Gastroesophageal sphincter (tissue), 4 donors: ENCODE results near the gene SRRT. TPM values are rescaled to one million over a fixed set of nuclear protein-coding genes. Genes with fewer than 3 reads are reported as not detected.

Experiments
- ATAC-seq: fragments of 150-250 bp; one replicate; pipeline ENCODE4 v1.9.1; 2016; ENCODE audit warnings: mild to moderate bottlenecking, moderate library complexity
- H3K27ac ChIP-seq, 4 donors: fragments of 200-600 bp; sonication (generic) in 3 of 4; 1 replicate in 3 of 4; 2 replicates in 1 of 4; pipeline ENCODE4 v1.5.1; 2016 to 2019
- H3K27me3 ChIP-seq: fragments of 200-600 bp; sonication (generic); one replicate; pipeline ENCODE4 v1.5.1; 2019
- H3K36me3 ChIP-seq, 2 donors: fragments of 200-600 bp; sonication (generic); one replicate each; pipeline ENCODE4 v1.5.1; 2019; ENCODE audit warnings: control low read depth in 1 of 2
- H3K4me1 ChIP-seq, 3 donors: fragments of 200-600 bp; sonication (generic); 1 replicate in 2 of 3; 2 replicates in 1 of 3; pipeline ENCODE4 v1.5.1; 2016 to 2019; ENCODE audit warnings: control low read depth in 2 of 3
- H3K4me3 ChIP-seq, 2 donors: fragments of 200-600 bp; sonication (generic); one replicate each; pipeline ENCODE4 v1.5.1; 2019; ENCODE audit warnings: mild to moderate bottlenecking in 1 of 2, moderate library complexity in 1 of 2
- H3K9me3 ChIP-seq, 3 donors: fragments of 200-600 bp; sonication (generic); one replicate each; pipeline ENCODE4 v1.5.1; 2017 to 2019; ENCODE audit warnings: control low read depth in 2 of 3
- CTCF ChIP-seq, 4 experiments: fragments of 200-600 bp in 2 of 4; fragments of 450-650 bp in 2 of 4; sonication (generic) in 1 of 4; IDR thresholded peaks; one replicate each; pipeline ENCODE4 v1.5.1; 2017 to 2019; ENCODE audit warnings: antibody characterized with exemption in 4 of 4, mild to moderate bottlenecking in 2 of 4, moderate library complexity in 2 of 4
- EP300 ChIP-seq: sonication (generic); formaldehyde crosslinking; IDR thresholded peaks from one replicate; pipeline ENCODE4 v1.6.1; 2017; ENCODE audit warnings: antibody characterized with exemption, mild to moderate bottlenecking
- POLR2A ChIP-seq, 2 donors: fragments of 450-650 bp; IDR thresholded peaks; one replicate each; pipeline ENCODE4 v1.6.1; 2017; ENCODE audit warnings: antibody characterized with exemption in 2 of 2, mild to moderate bottlenecking in 2 of 2, moderate library complexity in 1 of 2
- POLR2AphosphoS5 ChIP-seq: sonication (generic); formaldehyde crosslinking; IDR thresholded peaks from one replicate; pipeline ENCODE4 v1.6.1; 2017; ENCODE audit warnings: antibody characterized with exemption
- WGBS, 2 donors: methylation state at CpG; one replicate each; pipeline ENCODE4 v1.1.5; 2018; ENCODE audit warnings: low coverage in 1 of 2; 5-methylcytosine and 5-hydroxymethylcytosine counted together
- total RNA-seq, 4 donors: library from RNA; depleted of rRNA; stranded (reverse); fragments of >200 nt; gene quantifications; one replicate each; pipeline ENCODE4 v1.1.0, GENCODE V29; 2016

SRRT gene
- total RNA-seq, 4 donors from 2014 or later: 47.5 to 73.4 (median 57.0) TPM

- ATAC-seq: peak; percentile 39
- Histone ChIP-seq H3K9me3 (no peaks in the 10 kb centered on the region), H3K4me1 (peaks cover 0 to 51% (median 13%) of the 10 kb centered on the region in 3 donors), H3K4me3 (peak overlapping the region; percentile 53 to 80), H3K27ac (peak overlapping the region; percentile 34 to 93 (median 86)), H3K27me3 (no peaks in the 10 kb centered on the region), H3K36me3 (peaks cover 0 to 25% of the 10 kb centered on the region in 2 donors)
- WGBS, 2 donors: 1 to 3% methylated on average over 10 of the region's 71 CpGs
- TF ChIP-seq POLR2A (IDR thresholded peaks at IDR 0.05) (no peak), POLR2AphosphoS5 (no peak), EP300 (no peak), CTCF (IDR thresholded peaks at IDR 0.05) (no peak)
Measured at GRCh38 chr7:100826514-100827329, 48.2 kb upstream of the SRRT start.

DNA sequence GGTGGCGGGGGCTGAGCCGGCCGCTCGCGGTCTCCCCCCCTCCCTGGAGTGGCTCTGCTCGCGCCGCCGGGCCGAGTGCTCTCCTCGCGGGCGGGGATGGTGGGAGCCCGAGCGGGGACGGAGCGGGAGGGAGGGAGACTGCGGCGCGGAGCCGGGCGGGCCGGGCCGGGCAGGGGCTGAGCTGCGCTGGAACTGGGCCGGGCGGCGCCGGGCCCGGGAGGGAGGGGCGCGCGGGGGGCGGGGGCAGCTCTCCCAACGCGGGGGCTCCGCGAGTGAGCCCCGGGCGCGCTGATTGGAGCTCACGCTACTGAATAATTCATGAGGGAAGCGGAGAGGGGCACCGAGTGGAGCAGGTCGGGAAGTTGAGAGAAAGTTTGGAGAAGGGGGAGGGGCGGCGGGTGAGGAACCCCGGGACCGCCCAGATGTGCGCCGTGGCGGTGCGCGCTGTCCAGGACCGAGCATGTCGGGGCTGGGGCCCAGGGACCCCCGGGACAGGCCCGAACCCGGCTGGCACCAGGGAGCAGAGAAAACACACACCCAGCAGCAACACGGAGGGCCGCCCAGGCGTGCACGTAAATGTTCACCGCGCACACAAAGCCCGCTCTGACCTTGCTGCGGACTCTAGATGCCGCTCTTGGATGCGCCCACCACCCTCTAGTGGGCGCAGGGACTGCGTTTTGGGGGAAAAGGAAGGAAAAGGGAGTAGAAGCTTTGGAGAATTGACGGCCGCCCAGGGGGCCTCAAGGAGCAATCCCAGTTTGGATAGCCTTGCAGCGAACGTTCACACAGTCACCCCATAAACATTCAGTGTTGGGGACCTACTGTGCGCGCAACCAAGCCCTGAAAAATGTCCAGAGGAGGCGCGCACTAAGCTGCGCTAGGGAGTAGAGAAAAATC, 47.3 kb upstream of the SRRT start, which contains the start of gene EPHB4:
TSS of gene EPHB4 (minus strand) at position 194 of the 897 bp plus-strand sequence. CDS start 493 bp downstream, outside the sequence.
- H3K9me3 ChIP-seq: no peaks in the 10 kb centered on the region
- ATAC-seq: peak; percentile 85
- peaks cover 0 to 51% (median 13%) of the 10 kb centered on the region in 3 donors for H3K4me1 ChIP-seq
- H3K4me3 ChIP-seq: peak within 1 kb of the TSS; percentile 53 to 80
- 0 to 2% methylated on average over 7 to 19 of the region's 80 CpGs for WGBS, 2 donors
- H3K27ac ChIP-seq: peak within 1 kb of the TSS; percentile 34 to 93 (median 86)
- peaks cover 0 to 16% of the 10 kb centered on the region in 2 donors for H3K36me3 ChIP-seq
- TF ChIP-seq CTCF (IDR thresholded peaks at IDR 0.05) (peak in 2 of 4 experiments; percentile 6 to 43), POLR2A (IDR thresholded peaks at IDR 0.05) (peak in 1 of 2 donors; percentile 24), POLR2AphosphoS5 (no peak)
- H3K27me3 ChIP-seq: no peaks in the 10 kb centered on the region

GRCh38 chr7:100829150-100829716, 45.7 kb upstream of the SRRT start:
- no peak for TF ChIP-seq POLR2A (IDR thresholded peaks at IDR 0.05)
- no peak for TF ChIP-seq CTCF (IDR thresholded peaks at IDR 0.05)
- TF ChIP-seq EP300: no peak
- TF ChIP-seq POLR2AphosphoS5: peak; percentile 30
- peak overlapping the region in 1 of 2 donors; percentile 80 for H3K4me3 ChIP-seq
- no peaks in the 10 kb centered on the region for H3K36me3 ChIP-seq
- H3K27me3 ChIP-seq: no peaks in the 10 kb centered on the region
- H3K27ac ChIP-seq: peak overlapping the region in 3 of 4 donors; percentile 46 to 87 (median 85)
- H3K4me1 ChIP-seq: peaks cover 0 to 42% (median 13%) of the 10 kb centered on the region in 3 donors
- WGBS, 2 donors: 45% methylated on average over 6 of the region's 20 CpGs; no CpG with 5 or more reads in 1 of the 2 donors
- peak; percentile 21 for ATAC-seq
- no peaks in the 10 kb centered on the region for H3K9me3 ChIP-seq

DNA sequence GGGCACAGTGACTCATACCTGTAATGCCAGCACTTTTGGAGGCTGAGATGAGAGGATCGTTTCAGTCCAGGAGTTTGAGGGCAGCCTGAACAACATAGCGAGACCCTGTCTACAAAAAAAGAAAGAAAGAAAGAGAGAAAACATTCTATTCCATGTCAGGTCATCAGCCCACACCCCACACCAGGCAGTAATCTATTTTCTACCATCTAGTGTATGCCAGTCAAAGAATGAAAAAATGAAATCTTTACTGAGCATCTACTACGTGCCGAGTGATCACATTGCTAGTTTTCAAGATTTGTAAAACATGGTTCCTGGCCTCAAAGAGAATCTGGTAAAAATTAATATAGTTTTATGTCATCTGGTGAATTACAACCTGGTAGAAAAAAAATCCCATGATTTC, 44.5 kb upstream of the SRRT start:
- TF ChIP-seq POLR2AphosphoS5 (no peak), EP300 (no peak), CTCF (IDR thresholded peaks at IDR 0.05) (no peak), POLR2A (IDR thresholded peaks at IDR 0.05) (no peak)
- Histone ChIP-seq H3K36me3 (no peaks in the 10 kb centered on the region), H3K4me1 (peaks cover 0 to 31% (median 13%) of the 10 kb centered on the region in 3 donors), H3K4me3 (no peak overlapping the region), H3K9me3 (no peaks in the 10 kb centered on the region), H3K27ac (no peak overlapping the region), H3K27me3 (no peaks in the 10 kb centered on the region)
- 70 to 72% methylated on average over 4 of the region's 4 CpGs for WGBS, 2 donors
- no peak for ATAC-seq
